ENCODE results near the gene GCKR.
A peak's percentile ranks its signal among the peaks of the same experiment; 100 is the strongest.

The GCKR gene

GRCh38 chr2:27502142-27502541 lies 5.5 kb downstream of the GCKR start:
- no peak overlapping the region for H3K4me3 ChIP-seq (ENCODE audit: control insufficient read depth, low read depth, low read length)
- peak; percentile 24 for DNase-seq (ENCODE audit: low read depth)
- TF ChIP-seq CTCF (conservative IDR thresholded peaks at IDR 0.05; ENCODE audit: control insufficient read depth, insufficient read depth, low read depth, low read length): no peak

GRCh38 chr2:27506587-27506986 lies 9.9 kb downstream of the GCKR start:
- no peak for TF ChIP-seq CTCF (conservative IDR thresholded peaks at IDR 0.05; ENCODE audit: control insufficient read depth, insufficient read depth, low read depth, low read length)
- DNase-seq (ENCODE audit: low read depth): no peak
- H3K4me3 ChIP-seq (ENCODE audit: control insufficient read depth, low read depth, low read length): no peak overlapping the region

GRCh38 chr2:27507293-27507692 lies 10.7 kb downstream of the GCKR start:
- no peak for TF ChIP-seq CTCF (conservative IDR thresholded peaks at IDR 0.05; ENCODE audit: control insufficient read depth, insufficient read depth, low read depth, low read length)
- DNase-seq (ENCODE audit: low read depth): no peak
- no peak overlapping the region for H3K4me3 ChIP-seq (ENCODE audit: control insufficient read depth, low read depth, low read length)

- no peak for TF ChIP-seq CTCF (conservative IDR thresholded peaks at IDR 0.05; ENCODE audit: control insufficient read depth, insufficient read depth, low read depth, low read length)
- DNase-seq (ENCODE audit: low read depth): peak; percentile 56
- no peak overlapping the region for H3K4me3 ChIP-seq (ENCODE audit: control insufficient read depth, low read depth, low read length)
Measured at GRCh38 chr2:27509326-27509725, 12.7 kb downstream of the GCKR start.

- no peak for TF ChIP-seq CTCF (conservative IDR thresholded peaks at IDR 0.05; ENCODE audit: control insufficient read depth, insufficient read depth, low read depth, low read length)
- H3K4me3 ChIP-seq (ENCODE audit: control insufficient read depth, low read depth, low read length): no peak overlapping the region
- no peak for DNase-seq (ENCODE audit: low read depth)
Measured at GRCh38 chr2:27518113-27518781, 21.6 kb downstream of the GCKR start.

- DNase-seq (ENCODE audit: low read depth): no peak
- no peak overlapping the region for H3K4me3 ChIP-seq (ENCODE audit: control insufficient read depth, low read depth, low read length)
- no peak for TF ChIP-seq CTCF (conservative IDR thresholded peaks at IDR 0.05; ENCODE audit: control insufficient read depth, insufficient read depth, low read depth, low read length)
Measured at GRCh38 chr2:27518782-27519113, 22.1 kb downstream of the GCKR start.

- no peak for TF ChIP-seq CTCF (conservative IDR thresholded peaks at IDR 0.05; ENCODE audit: control insufficient read depth, insufficient read depth, low read depth, low read length)
- H3K4me3 ChIP-seq (ENCODE audit: control insufficient read depth, low read depth, low read length): no peak overlapping the region
- DNase-seq (ENCODE audit: low read depth): no peak
Measured at GRCh38 chr2:27520316-27520715, 23.7 kb downstream of the GCKR start.
